Prostate gland (tissue), 2 donors: ENCODE measurements around the gene OSER1.

Source experiments
- POLR2A ChIP-seq: fragments of 450-650 bp; IDR thresholded peaks from one replicate; pipeline ENCODE4 v1.6.1; 2016; ENCODE audit warnings: antibody characterized with exemption, mild to moderate bottlenecking
- TF ChIP-seq, protein P1 (sequence below), 4 experiments: fragments of 200-600 bp in 2 of 4; fragments of 450-650 bp in 2 of 4; sonication (generic) in 2 of 4; IDR thresholded peaks; 1 replicate in 3 of 4; 2 replicates in 1 of 4; pipeline ENCODE4 v1.5.1; 2016 to 2019; ENCODE audit warnings: antibody characterized with exemption in 4 of 4, mild to moderate bottlenecking in 2 of 4, moderate library complexity in 2 of 4

DNA sequence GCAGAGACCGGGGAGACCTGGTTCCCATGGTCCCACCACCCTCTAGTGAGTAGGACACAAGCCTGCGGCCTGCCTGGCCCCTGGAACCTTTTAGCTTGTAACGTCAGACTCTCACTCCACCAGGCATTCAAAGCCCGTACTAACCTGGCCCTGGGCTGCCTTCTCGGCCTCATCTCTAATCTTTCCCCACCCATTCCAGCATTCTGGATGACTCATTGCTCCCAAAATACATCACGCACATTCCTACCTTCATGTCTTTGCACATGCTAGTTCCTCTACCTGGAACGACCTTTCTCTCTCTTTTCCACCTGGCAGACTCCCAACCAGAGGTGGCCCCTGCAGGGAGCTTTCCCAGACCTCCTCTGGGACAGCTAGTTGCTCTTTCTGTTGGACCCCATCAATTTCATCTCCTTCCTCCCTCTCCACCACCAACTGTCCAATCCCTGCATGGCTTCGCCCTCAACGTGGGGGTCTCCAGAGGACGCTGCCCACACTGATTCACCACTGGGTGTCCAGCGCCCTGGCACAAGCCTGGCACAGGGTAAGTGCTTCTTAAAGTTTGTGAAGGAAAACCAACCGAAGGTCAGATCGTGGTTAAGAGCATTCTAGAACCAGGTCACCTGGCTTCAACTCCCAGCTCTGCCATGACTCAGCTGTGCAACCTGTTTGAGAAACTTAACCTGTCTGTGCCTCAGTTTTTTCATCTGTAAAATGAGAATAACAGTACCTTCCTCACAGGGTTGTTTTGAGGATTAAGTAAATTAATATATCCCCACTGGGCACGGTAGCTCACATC, 58.8 kb downstream of the OSER1 start:
- TF ChIP-seq, protein P1, sequence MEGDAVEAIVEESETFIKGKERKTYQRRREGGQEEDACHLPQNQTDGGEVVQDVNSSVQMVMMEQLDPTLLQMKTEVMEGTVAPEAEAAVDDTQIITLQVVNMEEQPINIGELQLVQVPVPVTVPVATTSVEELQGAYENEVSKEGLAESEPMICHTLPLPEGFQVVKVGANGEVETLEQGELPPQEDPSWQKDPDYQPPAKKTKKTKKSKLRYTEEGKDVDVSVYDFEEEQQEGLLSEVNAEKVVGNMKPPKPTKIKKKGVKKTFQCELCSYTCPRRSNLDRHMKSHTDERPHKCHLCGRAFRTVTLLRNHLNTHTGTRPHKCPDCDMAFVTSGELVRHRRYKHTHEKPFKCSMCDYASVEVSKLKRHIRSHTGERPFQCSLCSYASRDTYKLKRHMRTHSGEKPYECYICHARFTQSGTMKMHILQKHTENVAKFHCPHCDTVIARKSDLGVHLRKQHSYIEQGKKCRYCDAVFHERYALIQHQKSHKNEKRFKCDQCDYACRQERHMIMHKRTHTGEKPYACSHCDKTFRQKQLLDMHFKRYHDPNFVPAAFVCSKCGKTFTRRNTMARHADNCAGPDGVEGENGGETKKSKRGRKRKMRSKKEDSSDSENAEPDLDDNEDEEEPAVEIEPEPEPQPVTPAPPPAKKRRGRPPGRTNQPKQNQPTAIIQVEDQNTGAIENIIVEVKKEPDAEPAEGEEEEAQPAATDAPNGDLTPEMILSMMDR (IDR thresholded peaks at IDR 0.05): no peak
- no peak for TF ChIP-seq POLR2A
